Body of pancreas (tissue), 4 donors: ENCODE results near the gene LNX1.

Experiments
- CTCF ChIP-seq, 7 experiments: fragments of 450-650 bp in 4 of 7; fragments of 200-600 bp in 3 of 7; sonication (generic) in 3 of 7; IDR thresholded peaks; one replicate each; pipeline ENCODE4 v1.5.1; 2016 to 2019; ENCODE audit warnings: antibody characterized with exemption in 7 of 7
- POLR2A ChIP-seq, 3 donors: fragments of 450-650 bp; IDR thresholded peaks; one replicate each; pipeline ENCODE4 v1.6.1; 2016; ENCODE audit warnings: antibody characterized with exemption in 3 of 3, mild to moderate bottlenecking in 2 of 3

GRCh38 chr4:53481586-53481985 lies 109.7 kb downstream of the LNX1 start:
- TF ChIP-seq CTCF (IDR thresholded peaks at IDR 0.05), result no peak
- no peak for TF ChIP-seq POLR2A (IDR thresholded peaks at IDR 0.05)
